CD4-positive, alpha-beta memory T cell (primary cell): ENCODE data around the gene KRT17. TPM values are rescaled to one million over a fixed set of nuclear protein-coding genes. Genes with fewer than 3 reads are reported as not detected.

Experiments
- CTCF ChIA-PET: fragments of 350-600 bp; sonication (Branson Sonifier 250); formaldehyde crosslinking; loops from one replicate; lab custom pipeline; 2021; ENCODE audit warnings: inconsistent platforms; ENCODE audit not compliant: partially characterized antibody; lab: Charles Lee
- POLR2A ChIA-PET: fragments of 350-600 bp; sonication (Branson Sonifier 250); formaldehyde crosslinking; loops from one replicate; lab custom pipeline; 2021; ENCODE audit not compliant: partially characterized antibody; lab: Charles Lee
- DNase-seq, 5 donors: peaks; one replicate each; pipeline versions ENCODE4 v3.0.0 to v3.0.0-alpha.2; 2020 to 2022; ENCODE audit warnings: mixed read lengths in 1 of 5
- H3K27ac ChIP-seq: one replicate; pipeline ENCODE4 v1.7.0; 2013; ENCODE audit warnings: low read depth, low read length
- H3K27me3 ChIP-seq: 2 replicates; pipeline ENCODE4 v1.7.0; 2013; ENCODE audit warnings: mild to moderate bottlenecking, low read length, moderate library complexity; ENCODE audit not compliant: insufficient read depth
- H3K36me3 ChIP-seq: 2 replicates; pipeline ENCODE4 v1.7.0; 2013; ENCODE audit warnings: mild to moderate bottlenecking, low read length, moderate library complexity; ENCODE audit not compliant: insufficient read depth
- H3K4me1 ChIP-seq: 2 replicates; pipeline ENCODE4 v1.7.0; 2013; ENCODE audit warnings: mild to moderate bottlenecking, low read length, moderate library complexity; ENCODE audit not compliant: insufficient read depth
- H3K4me3 ChIP-seq, 2 donors: one replicate each; pipeline ENCODE4 v1.7.0; 2013; ENCODE audit warnings: low read length in 2 of 2, mild to moderate bottlenecking in 1 of 2
- H3K9me3 ChIP-seq, 2 donors: one replicate each; pipeline ENCODE4 v1.7.0; 2013; ENCODE audit warnings: low read length in 2 of 2, control low read depth in 1 of 2; ENCODE audit not compliant: control insufficient read depth in 1 of 2
- H3K27ac Mint-ChIP-seq, 7 donors: one replicate each; pipeline ENCODE4 v1.8.0; 2020 to 2021; ENCODE audit warnings: mixed read lengths in 7 of 7, mild to moderate bottlenecking in 6 of 7, inconsistent platforms in 3 of 7, moderate library complexity in 3 of 7
- H3K27me3 Mint-ChIP-seq, 2 donors: one replicate each; pipeline ENCODE4 v1.8.0; 2020 to 2021; ENCODE audit warnings: mixed read lengths in 2 of 2
- H3K36me3 Mint-ChIP-seq, 2 donors: one replicate each; pipeline ENCODE4 v1.8.0; 2020 to 2021; ENCODE audit warnings: mixed read lengths in 2 of 2, inconsistent platforms in 1 of 2, mild to moderate bottlenecking in 1 of 2
- H3K4me1 Mint-ChIP-seq, 4 donors: one replicate each; pipeline ENCODE4 v1.8.0; 2020 to 2021; ENCODE audit warnings: mixed read lengths in 4 of 4, mild to moderate bottlenecking in 1 of 4
- H3K4me3 Mint-ChIP-seq, 8 donors: one replicate each; pipeline ENCODE4 v1.8.0; 2020 to 2021; ENCODE audit warnings: mixed read lengths in 8 of 8, mild to moderate bottlenecking in 7 of 8, moderate library complexity in 6 of 8, inconsistent platforms in 3 of 8
- H3K9me3 Mint-ChIP-seq, 8 donors: one replicate each; pipeline ENCODE4 v1.8.0; 2020 to 2021; ENCODE audit warnings: mixed read lengths in 8 of 8, mild to moderate bottlenecking in 5 of 8, inconsistent platforms in 3 of 8, moderate library complexity in 1 of 8
- intact Hi-C: fragments of 100-400 bp; cut with micrococcal nuclease; formaldehyde crosslinking; loops from one replicate; pipeline ENCODE4 v1.15.1; 2023
- polyA plus RNA-seq, 2 donors: library from polyadenylated mRNA; unstranded; fragments of 300-500 nt; fragmentation: Illumina TruSeq; gene quantifications; one replicate each; pipeline ENCODE4 v1.2.3, GENCODE V29; 2021
- total RNA-seq, 2 experiments: library from RNA; stranded (reverse); gene quantifications; one replicate each; pipeline ENCODE4 v1.2.3, GENCODE V29; 2021

KRT17 gene
- total and polyA plus RNA-seq, 4 experiments from 2014 or later = not detected

DNA sequence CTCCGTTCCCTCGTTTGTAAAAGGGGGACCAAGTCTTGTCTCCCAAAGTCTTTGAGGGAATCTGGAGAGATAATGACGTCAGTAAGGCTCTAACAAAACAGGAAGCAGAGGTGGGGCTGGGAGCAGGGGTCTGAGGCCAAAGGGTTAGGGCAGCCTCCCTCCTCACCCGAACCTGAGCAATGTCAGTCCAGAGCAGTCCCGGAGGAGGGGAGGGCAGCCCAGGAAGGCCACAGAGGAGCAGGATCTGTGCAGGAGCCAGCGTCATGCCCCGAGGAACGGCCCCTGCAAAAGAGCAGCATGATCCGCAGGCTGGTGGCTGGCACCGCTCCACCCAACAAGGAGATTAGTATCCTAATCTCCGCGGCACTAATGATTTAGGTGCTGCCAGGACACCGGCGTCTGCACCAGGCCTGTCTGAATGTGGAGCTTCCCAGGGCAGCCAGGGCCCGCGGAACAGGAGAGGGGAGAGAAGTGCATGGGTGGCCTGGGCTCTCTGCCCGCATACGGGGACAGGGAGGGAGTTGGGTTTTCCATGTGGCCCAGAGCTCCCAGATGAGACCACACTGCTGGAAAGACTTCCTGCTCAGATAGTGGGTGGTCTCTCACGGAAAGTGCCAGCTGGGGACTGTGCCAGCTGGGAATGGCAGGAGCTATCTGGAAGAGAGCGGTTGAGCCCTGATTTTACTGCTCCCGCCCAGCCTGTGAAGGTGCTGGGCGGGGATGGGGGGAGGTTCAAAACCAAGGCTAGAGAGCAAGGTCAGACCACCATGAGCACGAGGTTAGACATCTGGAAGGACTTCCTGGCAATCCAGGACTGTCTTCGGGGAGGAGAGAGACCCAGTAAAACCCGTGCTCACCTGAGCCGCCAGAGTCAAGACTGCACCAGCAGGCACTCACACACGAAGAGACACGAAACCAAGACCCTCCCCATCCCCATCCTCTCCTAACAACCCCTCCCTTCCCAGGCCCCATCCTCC lies 11.0 kb upstream of the KRT17 start:
- intact Hi-C loops = no loop called here
- Mint-ChIP-seq H3K4me1 (no peaks in the 10 kb centered on the region), H3K27me3 (no peaks in the 10 kb centered on the region), H3K27ac (no peak overlapping the region), H3K36me3 (no peaks in the 10 kb centered on the region), H3K4me3 (no peak overlapping the region), H3K9me3 (no peaks in the 10 kb centered on the region)
- ChIA-PET CTCF (interaction anchor here (1.0 to 1.2 kb wide), 2 partner anchors 13 to 28 kb away, joined by 4 read pairs; no protein-coding TSS in a partner anchor), POLR2A (no interaction called here)
- H3K27ac ChIP-seq = no peak overlapping the region
- no peak overlapping the region for H3K4me3 ChIP-seq
- no peaks in the 10 kb centered on the region for H3K4me1 ChIP-seq
- DNase-seq = no peak
- H3K36me3 ChIP-seq = no peaks in the 10 kb centered on the region
- no peaks in the 10 kb centered on the region for H3K27me3 ChIP-seq
- H3K9me3 ChIP-seq = no peaks in the 10 kb centered on the region

DNA sequence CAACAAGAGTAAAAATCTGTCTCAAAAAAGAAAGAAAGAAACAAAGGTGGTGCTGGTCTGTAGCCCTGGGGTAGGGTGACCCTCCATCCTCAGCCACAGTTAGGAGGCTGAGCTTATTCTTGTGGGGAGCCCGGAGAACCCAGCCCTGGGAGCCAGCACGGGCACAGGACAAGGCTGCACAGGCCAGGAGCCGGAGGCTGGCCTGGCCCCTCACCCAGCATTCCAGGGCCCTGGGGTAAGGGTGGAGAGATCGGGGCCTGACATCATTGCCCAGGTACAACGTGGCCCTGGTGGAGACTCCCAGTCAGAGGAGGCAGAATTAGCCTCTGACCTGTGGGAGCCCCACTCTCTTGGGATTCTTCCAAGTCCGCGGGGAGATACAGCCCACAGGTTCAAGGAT lies 10.3 kb upstream of the KRT17 start:
- Histone ChIP-seq H3K4me1 (no peaks in the 10 kb centered on the region), H3K27me3 (no peaks in the 10 kb centered on the region), H3K4me3 (no peak overlapping the region), H3K9me3 (no peaks in the 10 kb centered on the region), H3K27ac (no peak overlapping the region), H3K36me3 (no peaks in the 10 kb centered on the region)
- Mint-ChIP-seq H3K36me3 (no peaks in the 10 kb centered on the region), H3K4me3 (no peak overlapping the region), H3K9me3 (no peaks in the 10 kb centered on the region), H3K4me1 (no peaks in the 10 kb centered on the region), H3K27me3 (no peaks in the 10 kb centered on the region), H3K27ac (no peak overlapping the region)
- DNase-seq = no peak
- ChIA-PET CTCF (interaction anchor here (1.0 kb wide), 1 partner anchor 28 kb away, joined by 4 read pairs; no protein-coding TSS in a partner anchor), POLR2A (no interaction called here)
- intact Hi-C loops = no loop called here

GRCh38 chr17:41633556-41634199 lies 9.3 kb upstream of the KRT17 start:
- no peak for DNase-seq
- Mint-ChIP-seq H3K4me1 (no peaks in the 10 kb centered on the region), H3K27ac (no peak overlapping the region), H3K4me3 (no peak overlapping the region), H3K27me3 (no peaks in the 10 kb centered on the region), H3K9me3 (no peaks in the 10 kb centered on the region), H3K36me3 (no peaks in the 10 kb centered on the region)
- intact Hi-C loops = no loop called here
- Histone ChIP-seq H3K4me3 (no peak overlapping the region), H3K4me1 (no peaks in the 10 kb centered on the region), H3K27me3 (no peaks in the 10 kb centered on the region), H3K36me3 (no peaks in the 10 kb centered on the region), H3K9me3 (no peaks in the 10 kb centered on the region), H3K27ac (no peak overlapping the region)
- POLR2A ChIA-PET = no interaction called here
- CTCF ChIA-PET = no interaction called here

DNA sequence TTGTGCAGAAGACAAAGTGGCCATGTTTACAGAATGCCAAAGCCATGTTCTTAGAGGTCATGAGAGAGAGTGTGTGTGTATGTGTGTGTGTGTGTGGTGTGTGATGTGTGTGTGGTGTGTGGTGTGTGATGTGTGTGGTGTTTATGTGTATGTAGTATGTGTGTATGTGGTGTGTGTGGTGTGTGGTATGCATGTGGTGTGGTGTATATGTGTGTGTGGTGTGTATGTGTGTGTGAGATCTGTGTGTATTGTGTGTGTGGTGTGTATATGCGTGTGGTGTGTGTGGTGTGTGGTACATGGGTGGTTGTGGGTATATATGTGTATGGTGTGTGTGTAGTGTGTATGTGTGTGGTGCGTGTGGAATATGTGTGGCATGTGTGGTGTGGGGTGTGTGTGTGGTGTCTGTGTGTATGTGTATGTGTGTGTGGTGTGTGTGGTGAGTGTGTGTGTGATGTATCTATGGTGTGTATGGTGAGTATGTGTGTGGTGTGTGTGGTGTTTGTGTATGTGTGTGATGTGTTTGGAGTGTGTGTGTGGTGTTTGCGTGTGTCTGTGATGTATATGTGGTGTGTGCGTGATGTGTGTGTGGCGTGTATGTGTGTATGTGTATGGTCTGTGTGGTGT lies 8.2 kb upstream of the KRT17 start:
- Mint-ChIP-seq H3K4me1 (no peaks in the 10 kb centered on the region), H3K4me3 (no peak overlapping the region), H3K36me3 (no peaks in the 10 kb centered on the region), H3K27ac (no peak overlapping the region), H3K27me3 (peaks cover 0 to 2% of the 10 kb centered on the region in 2 donors), H3K9me3 (no peaks in the 10 kb centered on the region)
- H3K27me3 ChIP-seq = no peaks in the 10 kb centered on the region
- no peak overlapping the region for H3K27ac ChIP-seq
- DNase-seq = no peak
- ChIA-PET CTCF (no interaction called here), POLR2A (no interaction called here)
- no peak overlapping the region for H3K4me3 ChIP-seq
- H3K36me3 ChIP-seq = no peaks in the 10 kb centered on the region
- intact Hi-C loops = no loop called here
- no peaks in the 10 kb centered on the region for H3K9me3 ChIP-seq
- no peaks in the 10 kb centered on the region for H3K4me1 ChIP-seq

- intact Hi-C loops = no loop called here
- Histone ChIP-seq H3K4me3 (no peak overlapping the region), H3K27me3 (no peaks in the 10 kb centered on the region), H3K9me3 (no peaks in the 10 kb centered on the region), H3K27ac (no peak overlapping the region), H3K36me3 (no peaks in the 10 kb centered on the region), H3K4me1 (no peaks in the 10 kb centered on the region)
- no peak overlapping the region for H3K27ac Mint-ChIP-seq
- no peaks in the 10 kb centered on the region for H3K4me1 Mint-ChIP-seq
- POLR2A ChIA-PET = no interaction called here
- H3K4me3 Mint-ChIP-seq = no peak overlapping the region
- H3K9me3 Mint-ChIP-seq = peaks cover 0 to 2% (median 0%) of the 10 kb centered on the region in 8 donors
- DNase-seq = no peak
- H3K27me3 Mint-ChIP-seq = peaks cover 0 to 7% of the 10 kb centered on the region in 2 donors
- CTCF ChIA-PET = no interaction called here
- no peaks in the 10 kb centered on the region for H3K36me3 Mint-ChIP-seq
These were observed 7.5 kb upstream of the KRT17 start for GRCh38 chr17:41631898-41632285.

- H3K4me3 ChIP-seq = no peak overlapping the region
- Mint-ChIP-seq H3K27ac (no peak overlapping the region), H3K27me3 (peaks cover 0 to 7% of the 10 kb centered on the region in 2 donors), H3K4me3 (no peak overlapping the region), H3K9me3 (peaks cover 0 to 2% (median 0%) of the 10 kb centered on the region in 8 donors), H3K4me1 (no peaks in the 10 kb centered on the region), H3K36me3 (no peaks in the 10 kb centered on the region)
- no peak for DNase-seq
- intact Hi-C loops = no loop called here
- ChIA-PET POLR2A (no interaction called here), CTCF (no interaction called here)
- H3K36me3 ChIP-seq = no peaks in the 10 kb centered on the region
- no peaks in the 10 kb centered on the region for H3K4me1 ChIP-seq
- no peaks in the 10 kb centered on the region for H3K27me3 ChIP-seq
- no peaks in the 10 kb centered on the region for H3K9me3 ChIP-seq
- H3K27ac ChIP-seq = no peak overlapping the region
These were observed 6.9 kb upstream of the KRT17 start for GRCh38 chr17:41631025-41631897.
